GM23338 (cell line): ENCODE data around the gene MGAT4B.

ENCODE experiments used
- JUNB ChIP-seq: IDR thresholded peaks from one replicate; pipeline ENCODE4 v1.6.1; 2016; ENCODE audit warnings: antibody characterized with exemption; ENCODE audit not compliant: unreplicated experiment
- ZNF331 ChIP-seq: fragments of 250-450 bp; sonication (Bioruptor Pico); IDR thresholded peaks from 2 replicates; pipeline ENCODE4 v1.5.0; 2020; ENCODE audit warnings: low read depth, mild to moderate bottlenecking, moderate library complexity
- TF ChIP-seq, protein P1 (sequence below), 2 experiments: fragments of 200-600 bp in 1 of 2; sonication (generic) in 1 of 2; conservative IDR thresholded peaks; 2 replicates each; pipeline versions ENCODE4 v1.5.1 to v1.6.1; 2016 to 2017; ENCODE audit warnings: antibody characterized with exemption in 2 of 2, low read depth in 2 of 2, mild to moderate bottlenecking in 2 of 2, moderate library complexity in 1 of 2

DNA sequence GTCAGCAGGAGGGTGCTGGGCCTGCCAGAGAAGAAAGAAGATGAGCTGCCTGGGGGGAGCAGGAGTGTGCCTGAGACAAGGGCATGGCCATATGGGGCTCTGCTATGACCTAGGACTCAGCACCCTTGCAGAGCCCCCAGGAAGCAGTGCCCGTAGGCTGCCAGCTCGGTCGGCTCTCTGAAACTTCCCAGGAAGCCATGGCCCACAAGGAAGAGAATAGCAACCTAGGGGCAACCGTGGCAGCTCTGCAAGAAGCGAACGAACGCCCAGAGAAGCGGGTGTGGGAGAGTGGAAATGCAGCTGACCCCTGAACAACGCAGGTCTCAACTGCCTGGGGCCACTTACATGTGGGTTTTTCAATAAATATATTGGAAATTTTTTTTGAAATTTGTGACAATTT is 23.5 kb downstream of the MGAT4B start:
- TF ChIP-seq JUNB (no peak), ZNF331 (CRISPR knock-in tag) (no peak)
- TF ChIP-seq, protein P1, sequence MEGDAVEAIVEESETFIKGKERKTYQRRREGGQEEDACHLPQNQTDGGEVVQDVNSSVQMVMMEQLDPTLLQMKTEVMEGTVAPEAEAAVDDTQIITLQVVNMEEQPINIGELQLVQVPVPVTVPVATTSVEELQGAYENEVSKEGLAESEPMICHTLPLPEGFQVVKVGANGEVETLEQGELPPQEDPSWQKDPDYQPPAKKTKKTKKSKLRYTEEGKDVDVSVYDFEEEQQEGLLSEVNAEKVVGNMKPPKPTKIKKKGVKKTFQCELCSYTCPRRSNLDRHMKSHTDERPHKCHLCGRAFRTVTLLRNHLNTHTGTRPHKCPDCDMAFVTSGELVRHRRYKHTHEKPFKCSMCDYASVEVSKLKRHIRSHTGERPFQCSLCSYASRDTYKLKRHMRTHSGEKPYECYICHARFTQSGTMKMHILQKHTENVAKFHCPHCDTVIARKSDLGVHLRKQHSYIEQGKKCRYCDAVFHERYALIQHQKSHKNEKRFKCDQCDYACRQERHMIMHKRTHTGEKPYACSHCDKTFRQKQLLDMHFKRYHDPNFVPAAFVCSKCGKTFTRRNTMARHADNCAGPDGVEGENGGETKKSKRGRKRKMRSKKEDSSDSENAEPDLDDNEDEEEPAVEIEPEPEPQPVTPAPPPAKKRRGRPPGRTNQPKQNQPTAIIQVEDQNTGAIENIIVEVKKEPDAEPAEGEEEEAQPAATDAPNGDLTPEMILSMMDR (conservative IDR thresholded peaks at IDR 0.05; ENCODE audit: low read depth in 2 of 2) = no peak
